Nephron (organoid): Measurements from ENCODE around the gene CDH19.
"Not testable (repeated sequence)": the region's sequence is repeated elsewhere in the genome, so short reads cannot be mapped to it uniquely, and the experiment has no call there.

ENCODE experiments used
- H3K27ac Mint-ChIP-seq, 3 experiments: 2 replicates each; pipeline ENCODE4 v1.8.0; 2020; ENCODE audit warnings: mixed read lengths in 3 of 3, mild to moderate bottlenecking in 2 of 3, moderate library complexity in 1 of 3
- H3K27me3 Mint-ChIP-seq: 2 replicates; pipeline ENCODE4 v1.8.0; 2021; ENCODE audit warnings: low read depth, mild to moderate bottlenecking, moderate library complexity, mixed read lengths
- H3K36me3 Mint-ChIP-seq: 2 replicates; pipeline ENCODE4 v1.8.0; 2020; ENCODE audit warnings: low read depth, mixed read lengths
- H3K4me1 Mint-ChIP-seq: 2 replicates; pipeline ENCODE4 v1.8.0; 2020; ENCODE audit warnings: mixed read lengths
- H3K4me3 Mint-ChIP-seq, 3 experiments: 2 replicates each; pipeline ENCODE4 v1.8.0; 2020; ENCODE audit warnings: mild to moderate bottlenecking in 3 of 3, mixed read lengths in 3 of 3, moderate library complexity in 2 of 3
- H3K9me3 Mint-ChIP-seq: 2 replicates; pipeline ENCODE4 v1.8.0; 2020; ENCODE audit warnings: mixed read lengths
- CTCF ChIP-seq, 3 experiments: fragments of 200-600 bp; sonication (generic); IDR thresholded peaks; one replicate each; pipeline ENCODE4 v1.5.0; 2021; ENCODE audit warnings: antibody characterized with exemption in 3 of 3; ENCODE audit not compliant: unreplicated experiment in 3 of 3

The CDH19 gene

GRCh38 chr18:66495844-66496243 is 108.0 kb downstream of the CDH19 start:
- Mint-ChIP-seq H3K27me3 (no peaks in the 10 kb centered on the region), H3K4me3 (no peak overlapping the region), H3K27ac (no peak overlapping the region), H3K36me3 (no peaks in the 10 kb centered on the region), H3K9me3 (no peaks in the 10 kb centered on the region), H3K4me1 (no peaks in the 10 kb centered on the region)
- peak; percentile 70 to 89 (median 78) for TF ChIP-seq CTCF (IDR thresholded peaks at IDR 0.05; ENCODE audit: unreplicated experiment in 3 of 3)

- Mint-ChIP-seq H3K9me3 (no peaks in the 10 kb centered on the region), H3K4me1 (no peaks in the 10 kb centered on the region), H3K4me3 (no peak overlapping the region), H3K36me3 (no peaks in the 10 kb centered on the region), H3K27ac (no peak overlapping the region), H3K27me3 (no peaks in the 10 kb centered on the region)
- no peak for TF ChIP-seq CTCF (IDR thresholded peaks at IDR 0.05; ENCODE audit: unreplicated experiment in 3 of 3)
Observed at GRCh38 chr18:66473882-66474281, 130.0 kb downstream of the CDH19 start.

GRCh38 chr18:66466184-66466583 is 137.7 kb downstream of the CDH19 start:
- not testable (repeated sequence) for H3K9me3 Mint-ChIP-seq, H3K4me1 Mint-ChIP-seq, H3K27me3 Mint-ChIP-seq, H3K4me3 Mint-ChIP-seq, H3K36me3 Mint-ChIP-seq, H3K27ac Mint-ChIP-seq

- TF ChIP-seq CTCF (IDR thresholded peaks at IDR 0.05; ENCODE audit: unreplicated experiment in 3 of 3), result no peak
- Mint-ChIP-seq H3K27me3 (no peaks in the 10 kb centered on the region), H3K4me1 (no peaks in the 10 kb centered on the region), H3K9me3 (no peaks in the 10 kb centered on the region), H3K4me3 (no peak overlapping the region), H3K27ac (no peak overlapping the region), H3K36me3 (no peaks in the 10 kb centered on the region)
Observed at GRCh38 chr18:66461344-66461743, 142.5 kb downstream of the CDH19 start.

- Mint-ChIP-seq H3K27ac (no peak overlapping the region), H3K4me3 (no peak overlapping the region), H3K9me3 (no peaks in the 10 kb centered on the region), H3K36me3 (no peaks in the 10 kb centered on the region), H3K4me1 (no peaks in the 10 kb centered on the region), H3K27me3 (no peaks in the 10 kb centered on the region)
- TF ChIP-seq CTCF (IDR thresholded peaks at IDR 0.05; ENCODE audit: unreplicated experiment in 3 of 3), result no peak
Observed at GRCh38 chr18:66457245-66457644, 146.6 kb downstream of the CDH19 start.
